SIG-M5 (cell line): ENCODE results near the gene VPS26B.
"Not testable (repeated sequence)": the region's sequence is repeated elsewhere in the genome, so short reads cannot be mapped to it uniquely, and the experiment has no call there.

Experiments used
- DNase-seq: peaks from one replicate; lab custom pipeline; 2025; lab: John Stamatoyannopoulos, UW

The VPS26B gene

GRCh38 chr11:134282121-134283045 lies 57.9 kb downstream of the VPS26B start:
- DNase-seq: no peak

GRCh38 chr11:134283461-134284230 lies 59.2 kb downstream of the VPS26B start:
- no peak for DNase-seq

- not testable (repeated sequence) for DNase-seq
These were observed 59.9 kb downstream of the VPS26B start for GRCh38 chr11:134284349-134284748.

GRCh38 chr11:134287561-134287960 lies 63.1 kb downstream of the VPS26B start:
- no peak for DNase-seq

- DNase-seq: no peak
These were observed 64.0 kb downstream of the VPS26B start for GRCh38 chr11:134288486-134288885.

GRCh38 chr11:134289167-134289566 lies 64.7 kb downstream of the VPS26B start:
- DNase-seq: no peak

GRCh38 chr11:134289789-134290188 lies 65.3 kb downstream of the VPS26B start:
- no peak for DNase-seq

- DNase-seq: no peak
These were observed 66.2 kb downstream of the VPS26B start for GRCh38 chr11:134290646-134291045.

GRCh38 chr11:134291196-134291595 lies 66.7 kb downstream of the VPS26B start:
- DNase-seq: no peak

- DNase-seq: no peak
These were observed 68.2 kb downstream of the VPS26B start for GRCh38 chr11:134292661-134293060.

GRCh38 chr11:134293119-134294113 lies 68.9 kb downstream of the VPS26B start:
- DNase-seq: no peak

- DNase-seq: no peak
These were observed 70.2 kb downstream of the VPS26B start for GRCh38 chr11:134294664-134295063.
